GM12865 (cell line): ENCODE results near the gene ART5.

Experiments used
- DNase-seq: peaks from one replicate; pipeline ENCODE4 v3.0.0; 2010; ENCODE audit warnings: low read depth
- H3K4me3 ChIP-seq: 2 replicates; pipeline ENCODE4 v1.5.1; 2011; ENCODE audit warnings: mild to moderate bottlenecking, low read depth, low read length, control low read depth
- TF ChIP-seq, protein P1 (sequence below): IDR thresholded peaks from 2 replicates; pipeline ENCODE4 v1.5.1; 2011; ENCODE audit warnings: low read length, control low read depth, low read depth, inconsistent platforms; ENCODE audit not compliant: insufficient read depth; ENCODE audit errors: missing control alignments

ART5 gene, protein sequence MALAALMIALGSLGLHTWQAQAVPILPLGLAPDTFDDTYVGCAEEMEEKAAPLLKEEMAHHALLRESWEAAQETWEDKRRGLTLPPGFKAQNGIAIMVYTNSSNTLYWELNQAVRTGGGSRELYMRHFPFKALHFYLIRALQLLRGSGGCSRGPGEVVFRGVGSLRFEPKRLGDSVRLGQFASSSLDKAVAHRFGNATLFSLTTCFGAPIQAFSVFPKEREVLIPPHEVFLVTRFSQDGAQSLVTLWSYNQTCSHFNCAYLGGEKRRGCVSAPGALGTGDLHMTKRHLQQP

DNA sequence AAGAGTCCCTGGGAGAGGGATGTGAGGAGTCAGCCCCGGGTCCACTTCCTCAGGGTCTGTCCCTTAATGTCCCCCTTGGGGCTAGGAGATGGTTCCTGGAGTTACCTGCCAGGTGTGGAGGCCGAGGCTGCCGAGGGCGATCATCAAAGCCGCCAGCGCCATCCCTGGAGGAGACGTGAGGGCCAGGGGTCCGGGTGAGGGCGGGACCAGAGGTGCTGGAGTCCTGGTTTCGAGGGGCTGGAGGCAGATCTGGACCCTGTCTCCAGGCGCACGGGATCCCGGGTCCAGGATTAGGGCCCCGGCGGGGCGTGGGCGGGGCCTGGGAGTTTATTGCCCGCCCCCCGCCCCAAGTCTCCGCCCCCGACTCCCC is at the start of gene ART5:
Gene ART5, minus strand, starts transcription at position 292 of the 370 bp plus-strand sequence. Its CDS starts 130 bp downstream, at position 162.
- no peak for DNase-seq
- TF ChIP-seq, protein P1, sequence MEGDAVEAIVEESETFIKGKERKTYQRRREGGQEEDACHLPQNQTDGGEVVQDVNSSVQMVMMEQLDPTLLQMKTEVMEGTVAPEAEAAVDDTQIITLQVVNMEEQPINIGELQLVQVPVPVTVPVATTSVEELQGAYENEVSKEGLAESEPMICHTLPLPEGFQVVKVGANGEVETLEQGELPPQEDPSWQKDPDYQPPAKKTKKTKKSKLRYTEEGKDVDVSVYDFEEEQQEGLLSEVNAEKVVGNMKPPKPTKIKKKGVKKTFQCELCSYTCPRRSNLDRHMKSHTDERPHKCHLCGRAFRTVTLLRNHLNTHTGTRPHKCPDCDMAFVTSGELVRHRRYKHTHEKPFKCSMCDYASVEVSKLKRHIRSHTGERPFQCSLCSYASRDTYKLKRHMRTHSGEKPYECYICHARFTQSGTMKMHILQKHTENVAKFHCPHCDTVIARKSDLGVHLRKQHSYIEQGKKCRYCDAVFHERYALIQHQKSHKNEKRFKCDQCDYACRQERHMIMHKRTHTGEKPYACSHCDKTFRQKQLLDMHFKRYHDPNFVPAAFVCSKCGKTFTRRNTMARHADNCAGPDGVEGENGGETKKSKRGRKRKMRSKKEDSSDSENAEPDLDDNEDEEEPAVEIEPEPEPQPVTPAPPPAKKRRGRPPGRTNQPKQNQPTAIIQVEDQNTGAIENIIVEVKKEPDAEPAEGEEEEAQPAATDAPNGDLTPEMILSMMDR = no peak
- H3K4me3 ChIP-seq = no peak within 1 kb of the TSS

DNA sequence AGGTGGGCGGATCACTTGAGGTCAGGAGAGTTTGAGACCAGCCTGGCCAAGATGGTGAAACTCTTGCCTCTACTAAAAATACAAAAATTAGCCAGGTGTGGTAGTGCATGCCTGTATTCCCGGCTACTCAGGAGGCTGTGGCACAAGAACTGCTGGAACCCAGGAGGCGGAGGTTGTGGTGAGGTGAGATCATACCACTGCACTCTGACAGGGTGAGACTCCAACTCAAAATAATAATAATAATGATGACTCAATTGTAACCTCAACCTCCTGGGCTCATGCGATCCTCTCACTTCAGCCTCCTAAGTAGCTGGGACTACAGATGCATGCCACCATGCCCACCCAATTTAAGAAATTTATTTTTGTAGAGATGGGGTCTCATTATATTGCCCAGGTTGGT is 45.0 kb upstream of the ART5 start:
- H3K4me3 ChIP-seq = no peak overlapping the region
- TF ChIP-seq, protein P1 = no peak
- no peak for DNase-seq

DNA sequence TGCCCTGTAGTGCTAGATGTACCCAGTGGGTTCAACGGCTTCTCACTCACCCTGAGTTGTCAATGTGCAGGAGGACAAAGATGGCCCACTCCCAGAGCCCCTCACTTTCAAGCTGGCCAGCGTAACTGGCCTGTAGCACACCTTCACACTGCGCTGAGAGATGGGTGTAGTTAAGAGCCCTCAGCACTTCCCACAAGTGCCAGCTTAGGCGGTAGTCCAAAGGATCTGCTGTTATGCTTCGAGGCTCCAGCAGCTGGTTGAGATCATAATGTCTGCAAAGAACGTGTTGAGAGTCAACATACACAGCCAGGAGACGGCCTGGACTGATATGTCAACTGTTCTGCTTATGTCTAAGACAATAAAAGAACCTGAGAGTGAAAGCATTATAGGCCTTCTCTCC is 44.1 kb upstream of the ART5 start:
- DNase-seq = no peak
- no peak overlapping the region for H3K4me3 ChIP-seq
- TF ChIP-seq, protein P1 = no peak

DNA sequence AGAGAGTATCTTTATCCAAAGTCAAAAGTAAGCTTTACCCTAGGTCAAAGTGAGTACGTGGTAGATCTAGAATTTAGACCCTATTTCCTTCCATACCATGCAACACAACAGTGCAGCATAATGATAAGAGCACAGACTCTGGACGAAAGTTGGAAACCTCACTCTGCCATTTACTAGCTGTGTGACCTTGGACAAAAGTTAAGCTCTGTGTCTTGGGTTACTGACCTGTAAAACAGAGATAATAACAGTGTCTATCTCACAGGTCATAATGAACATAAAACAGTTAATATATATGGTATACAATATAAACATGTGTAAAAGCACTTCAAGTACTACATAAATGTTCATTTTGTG is 43.0 kb upstream of the ART5 start:
- TF ChIP-seq, protein P1 = no peak
- no peak for DNase-seq
- no peak overlapping the region for H3K4me3 ChIP-seq

DNA sequence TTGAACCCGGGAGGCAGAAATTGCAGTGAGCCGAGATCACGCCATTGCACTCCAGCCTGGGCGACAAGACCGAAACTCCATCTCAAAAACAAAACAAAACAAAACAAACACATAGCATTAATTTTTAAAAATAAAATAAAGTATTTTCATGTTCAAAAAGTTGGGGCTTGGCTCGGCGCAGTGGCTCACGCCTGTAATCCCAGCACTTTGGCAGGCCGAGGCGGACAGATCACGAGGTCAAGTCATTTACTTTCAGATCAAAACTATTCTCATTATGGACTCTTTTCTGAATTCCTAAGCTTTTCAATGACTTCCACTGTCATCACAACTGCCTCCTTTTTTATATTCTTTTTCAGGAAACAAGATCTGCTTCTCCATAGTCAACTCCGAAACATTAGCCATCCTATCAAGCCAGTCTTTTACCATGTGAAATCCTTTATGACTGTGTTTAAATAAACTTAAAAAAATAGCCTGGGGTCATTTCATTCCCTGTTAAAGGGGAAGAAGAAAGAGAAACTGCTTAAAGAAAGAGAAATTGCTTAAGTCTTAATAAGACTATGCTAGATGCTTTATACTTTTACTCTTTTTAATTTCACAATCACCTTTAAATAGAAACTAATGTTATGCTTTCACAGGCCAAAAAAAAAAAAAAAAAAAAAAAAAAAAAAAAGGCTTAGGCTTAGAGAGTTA is 42.5 kb upstream of the ART5 start:
- TF ChIP-seq, protein P1 = no peak
- H3K4me3 ChIP-seq = no peak overlapping the region
- no peak for DNase-seq

DNA sequence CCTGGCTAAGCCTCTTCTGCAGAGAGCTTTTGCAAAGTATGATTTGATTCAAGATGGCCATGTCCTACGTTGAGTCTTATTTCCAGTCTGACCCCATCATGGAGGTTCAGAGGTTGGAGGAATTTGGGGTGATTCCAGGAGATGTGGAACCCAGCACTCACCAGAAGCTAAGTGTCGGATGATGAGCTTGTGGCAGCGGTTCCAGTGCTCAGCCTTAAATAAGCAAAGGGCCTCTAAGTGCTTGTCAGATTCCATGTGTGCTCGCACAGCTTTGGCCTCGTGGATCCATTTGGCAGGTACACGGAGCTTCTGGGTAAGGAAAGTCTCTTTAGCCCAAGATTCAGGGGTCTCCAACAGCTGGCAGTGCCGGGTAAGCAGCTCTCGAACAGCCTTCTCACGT is 41.2 kb upstream of the ART5 start:
- H3K4me3 ChIP-seq = no peak overlapping the region
- no peak for DNase-seq
- TF ChIP-seq, protein P1 = no peak
